ENCODE measurements around the gene ZNHIT3.

DNA sequence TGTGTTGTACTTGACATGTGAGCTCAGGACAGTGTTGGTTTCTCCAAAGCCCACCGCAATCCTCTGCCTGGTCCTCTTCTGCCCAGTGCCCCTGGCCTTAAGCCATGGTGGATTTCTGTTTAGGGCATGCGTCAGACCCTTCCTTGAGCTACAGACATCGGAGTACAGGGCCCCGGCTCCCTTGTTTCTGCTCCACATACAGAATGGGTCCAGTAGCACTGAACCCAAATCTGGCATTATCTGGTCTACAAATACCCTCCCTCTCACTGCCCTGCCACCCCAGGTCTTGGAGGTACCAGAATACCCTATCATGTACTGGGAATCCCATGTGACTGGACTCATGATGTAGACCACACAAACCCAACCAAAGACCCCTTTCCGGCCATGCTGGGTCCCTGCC, 27.4 kb upstream of the ZNHIT3 start:
- TF ChIP-seq CTCF (IDR thresholded peaks at IDR 0.05) (no peak), POLR2A (IDR thresholded peaks at IDR 0.05) (no peak)

All from testis (tissue), 2 donors.